DMS 273 (cell line): ENCODE measurements around the gene METTL6.
"Not testable (repeated sequence)": the region's sequence is repeated elsewhere in the genome, so short reads cannot be mapped to it uniquely, and the experiment has no call there.

ENCODE experiments used
- DNase-seq: peaks from one replicate; lab custom pipeline; 2025; ENCODE audit not compliant: unreplicated experiment; lab: John Stamatoyannopoulos, UW

The METTL6 gene

DNA sequence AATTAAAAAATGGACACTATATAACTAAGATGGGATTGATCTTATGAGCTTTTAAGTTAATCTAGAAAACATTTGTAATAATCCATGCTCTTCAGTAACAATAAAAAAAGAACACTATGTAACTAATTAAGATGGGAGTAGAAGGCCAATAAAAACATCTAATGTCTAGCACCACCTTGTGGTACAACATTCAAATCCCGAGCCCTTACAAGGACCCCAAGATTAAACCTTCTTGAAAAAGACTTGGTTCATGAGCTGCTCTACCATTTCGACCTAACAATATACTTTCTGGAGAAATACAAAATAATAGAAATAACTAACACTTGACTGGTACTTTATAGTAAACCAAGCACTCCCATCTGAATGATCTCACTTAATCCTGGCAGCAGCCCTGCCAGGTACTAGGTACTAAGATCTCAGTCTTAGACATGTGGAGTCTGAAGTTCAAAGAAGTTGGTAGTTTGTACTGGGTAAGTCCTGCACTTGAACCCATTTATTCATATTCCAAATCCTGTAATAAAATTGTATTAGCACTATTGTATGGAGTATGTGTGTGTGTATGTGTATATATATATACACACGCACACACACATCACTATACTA, 21.8 kb downstream of the METTL6 start:
- peak; percentile 70 for DNase-seq

DNA sequence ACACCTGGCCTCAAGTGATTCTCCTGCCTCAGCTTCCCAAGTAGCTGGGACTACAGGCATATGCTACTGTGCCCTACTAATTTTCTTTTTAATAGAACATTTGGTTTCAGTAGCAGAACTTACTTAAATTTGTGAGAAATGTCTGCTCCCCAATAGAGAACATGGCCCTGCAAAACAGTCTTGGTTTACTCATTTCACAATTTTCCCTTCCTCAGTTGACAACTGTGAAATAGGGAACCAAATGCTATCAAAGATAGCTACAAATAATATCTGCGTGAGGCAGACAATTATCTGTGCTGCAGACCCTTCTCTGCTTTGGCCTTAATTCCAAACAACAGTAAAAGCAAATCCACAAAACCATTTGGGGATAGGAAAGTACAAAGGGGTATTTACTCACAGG, 22.6 kb downstream of the METTL6 start:
- DNase-seq: no peak

DNA sequence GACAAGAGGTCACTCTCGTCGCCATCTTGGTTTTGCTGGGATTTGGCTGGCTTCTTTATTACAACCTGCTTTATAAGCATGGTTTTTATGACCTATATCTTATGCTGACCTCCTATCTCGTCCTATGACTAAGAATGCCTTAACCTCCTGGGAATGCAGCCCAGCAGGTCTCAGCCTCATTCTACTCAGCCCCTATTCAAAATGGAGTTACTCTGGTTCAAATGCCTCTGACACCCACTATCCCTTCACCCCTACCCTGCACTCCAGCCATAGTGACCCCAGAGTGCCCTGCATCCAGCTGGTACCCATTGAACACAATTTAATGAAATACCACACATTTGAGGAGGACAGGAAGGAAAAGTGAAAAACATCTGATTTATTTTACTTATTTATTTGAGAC, 23.4 kb downstream of the METTL6 start:
- DNase-seq: no peak

DNA sequence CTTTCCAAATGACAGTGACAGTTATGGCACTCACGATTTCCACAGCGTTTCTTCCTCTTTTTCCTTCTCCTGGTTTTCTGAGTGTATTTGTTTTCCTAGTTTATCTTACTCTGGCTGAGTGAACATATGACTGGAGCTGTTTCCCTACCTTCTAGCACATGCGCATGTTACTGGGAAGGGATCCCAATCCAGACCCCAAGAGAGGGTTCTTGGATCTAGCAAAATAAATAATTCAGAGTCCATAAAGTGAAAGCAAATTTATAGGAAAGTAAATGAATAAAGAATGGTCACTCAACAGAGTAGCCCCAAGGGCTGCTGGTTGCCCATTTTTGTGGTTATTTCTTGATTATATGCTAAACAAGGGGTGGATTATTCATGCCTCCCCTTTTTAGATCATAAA, 23.8 kb downstream of the METTL6 start:
- DNase-seq: no peak

DNA sequence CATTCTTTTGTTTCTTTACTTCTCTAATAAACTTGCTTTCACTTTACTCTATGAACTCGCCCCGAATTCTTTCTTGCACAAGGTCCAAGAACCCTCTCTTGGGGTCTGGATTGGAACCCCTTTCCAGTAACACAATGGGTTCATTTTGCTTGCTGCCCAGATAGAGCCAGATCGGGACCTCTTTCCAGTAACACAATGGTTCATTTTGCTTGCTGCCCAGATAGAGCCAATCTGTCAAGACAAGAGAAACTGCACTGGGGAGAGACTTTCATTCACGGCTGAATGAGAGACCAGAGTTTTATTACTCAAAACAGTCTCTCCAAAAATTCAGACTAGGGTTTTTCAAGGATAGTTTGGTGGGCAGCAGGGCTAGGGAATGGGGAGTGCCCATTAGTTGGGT, 25.4 kb downstream of the METTL6 start:
- no peak for DNase-seq

DNA sequence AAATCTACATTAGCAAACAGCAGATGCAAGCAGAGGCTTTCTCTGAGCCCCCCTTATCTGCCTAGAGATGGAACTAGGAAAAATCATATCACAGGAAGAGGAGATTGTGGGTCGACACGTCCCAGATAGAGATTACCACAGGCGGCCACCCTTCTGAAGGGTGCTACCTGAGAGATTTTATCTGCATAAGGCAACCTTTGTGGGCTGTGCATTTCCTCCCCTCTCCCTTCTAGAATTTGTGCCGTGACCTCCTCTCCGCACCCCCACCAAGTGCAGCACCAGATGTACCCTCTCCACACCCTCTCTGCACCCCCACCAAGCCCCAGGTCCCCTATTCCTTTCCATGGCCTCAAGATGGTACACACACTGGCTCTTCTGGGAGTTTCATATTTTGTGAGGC, 27.4 kb downstream of the METTL6 start:
- DNase-seq: no peak

DNA sequence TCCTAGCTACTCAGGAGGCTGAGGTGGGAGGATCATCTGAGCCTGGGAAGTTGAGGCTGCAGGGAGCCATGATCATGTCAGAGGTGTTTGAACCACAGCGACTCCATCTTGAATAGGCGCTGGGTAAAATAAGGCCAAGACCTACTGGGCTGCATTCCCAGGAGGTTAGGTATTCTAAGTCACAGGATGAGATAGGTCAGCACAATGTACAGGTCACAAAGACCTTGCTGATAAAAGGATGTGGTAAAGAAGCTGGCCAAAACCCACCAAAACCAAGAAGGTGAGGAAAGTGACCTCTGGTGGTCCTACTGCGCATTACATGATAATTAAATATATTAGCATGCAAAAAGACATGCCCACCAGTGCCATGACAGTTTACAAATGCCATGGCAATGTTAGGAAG, 28.6 kb downstream of the METTL6 start:
- DNase-seq: not testable (repeated sequence)

DNA sequence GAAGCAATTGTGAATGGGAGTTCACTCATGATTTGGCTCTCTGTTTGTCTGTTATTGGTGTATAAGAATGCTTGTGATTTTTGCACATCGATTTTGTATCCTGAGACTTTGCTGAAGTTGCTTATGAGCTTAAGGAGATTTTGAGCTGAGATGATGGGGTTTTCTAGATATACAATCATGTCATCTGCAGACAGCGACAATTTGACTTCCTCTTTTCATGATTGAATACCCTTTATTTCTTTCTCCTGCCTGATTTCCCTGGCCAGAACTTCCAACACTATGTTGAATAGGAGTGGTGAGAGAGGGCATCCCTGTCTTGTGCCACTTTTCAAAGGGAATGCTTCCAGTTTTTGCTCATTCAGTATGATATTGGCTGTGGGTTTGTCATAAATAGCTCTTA, 34.1 kb downstream of the METTL6 start:
- not testable (repeated sequence) for DNase-seq

DNA sequence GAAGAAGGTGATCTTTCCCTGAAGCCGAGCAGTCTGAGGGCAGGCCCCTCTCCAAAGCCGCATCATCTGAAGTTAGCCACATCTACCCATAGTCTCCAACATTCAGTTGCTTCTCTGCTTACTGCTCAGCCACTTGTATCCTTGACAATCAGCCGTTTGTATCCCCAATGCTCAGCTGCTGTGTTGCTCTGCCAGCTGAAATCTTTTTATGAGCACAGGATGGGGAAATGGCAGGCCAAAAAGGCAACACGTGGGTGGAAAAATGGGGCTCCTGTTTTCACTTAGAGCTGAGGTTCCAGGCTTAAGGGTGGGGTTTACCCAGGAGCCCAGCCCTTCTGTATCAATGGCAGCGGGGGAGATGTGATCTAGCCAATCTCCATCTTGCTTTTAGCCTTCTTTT, 36.3 kb downstream of the METTL6 start:
- no peak for DNase-seq

DNA sequence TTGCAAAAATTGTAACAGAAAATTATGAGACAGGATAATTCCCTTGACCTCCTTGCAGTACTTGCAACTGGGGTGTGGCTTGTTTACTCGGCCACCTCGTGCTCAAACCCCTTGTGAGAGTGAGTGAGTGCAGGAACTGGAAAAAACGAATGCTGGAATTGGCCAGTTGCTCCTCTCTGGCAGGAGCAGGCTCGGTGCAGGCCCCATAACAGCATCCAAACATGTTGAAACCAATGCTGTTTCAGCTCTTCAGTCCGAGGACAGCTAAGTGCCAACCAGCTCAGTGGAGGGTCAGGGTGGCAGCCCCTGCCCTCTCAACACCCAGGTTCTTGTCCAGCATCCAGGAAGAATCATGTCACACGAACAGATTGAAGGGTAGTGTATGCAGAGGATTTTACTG, 36.9 kb downstream of the METTL6 start:
- DNase-seq: no peak

DNA sequence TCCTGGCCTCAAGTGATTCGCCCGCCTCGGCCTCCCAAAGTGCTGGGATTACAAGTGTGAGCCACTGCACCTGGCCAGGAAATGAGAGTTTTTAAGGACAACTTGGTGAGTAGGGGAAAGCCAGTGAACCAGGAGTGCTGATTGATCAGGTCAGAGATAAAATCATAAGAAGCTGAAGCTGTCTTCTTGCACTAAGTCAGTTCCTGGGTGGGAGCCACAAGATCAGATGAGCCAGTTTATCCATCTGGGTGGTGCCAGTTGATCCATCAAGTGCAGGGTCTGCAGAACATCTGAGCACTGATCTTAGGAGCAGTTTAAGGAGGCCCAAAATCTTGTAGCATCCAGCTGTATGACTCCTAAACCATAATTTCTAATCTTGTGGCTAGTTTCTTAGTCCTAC, 39.0 kb downstream of the METTL6 start:
- DNase-seq: not testable (repeated sequence)

DNA sequence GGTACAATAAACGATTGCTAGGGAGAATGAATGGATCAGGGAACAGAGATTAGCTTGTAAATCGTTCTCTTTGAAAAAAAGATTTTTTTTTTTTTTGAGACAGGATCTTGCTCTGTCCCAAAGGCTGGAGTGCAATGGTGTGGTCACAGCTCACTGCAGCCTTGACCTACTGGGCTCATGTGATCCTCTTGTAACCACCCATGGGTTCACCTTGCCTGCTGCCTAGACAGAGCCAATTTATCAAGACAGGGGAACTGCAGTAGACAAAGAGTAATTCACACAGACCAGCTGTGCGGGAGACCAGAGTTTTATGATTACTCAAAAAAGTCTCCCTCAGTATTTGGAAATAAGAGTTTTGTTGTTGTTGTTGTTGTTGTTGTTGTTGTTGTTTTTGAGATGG, 39.6 kb downstream of the METTL6 start:
- no peak for DNase-seq

DNA sequence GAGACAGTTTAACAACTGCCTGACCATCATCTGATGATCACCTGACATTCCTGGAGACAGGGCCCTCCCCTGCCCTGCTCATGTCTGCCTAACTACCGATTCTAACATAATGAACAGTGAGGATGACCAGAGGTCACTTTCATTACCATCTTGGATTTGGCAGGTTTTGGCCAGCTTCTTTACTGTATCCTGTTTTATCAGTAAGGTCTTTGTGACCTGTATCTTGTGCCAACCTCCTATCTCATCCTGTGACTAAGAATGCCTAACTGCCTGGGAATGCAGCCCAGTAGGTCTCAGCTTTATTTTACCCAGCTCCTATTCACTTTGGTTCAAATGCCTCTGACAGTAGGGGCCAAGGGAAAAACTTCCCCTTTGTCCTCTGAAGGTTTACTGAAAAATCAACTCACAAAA, 40.2 kb downstream of the METTL6 start:
- no peak for DNase-seq

DNA sequence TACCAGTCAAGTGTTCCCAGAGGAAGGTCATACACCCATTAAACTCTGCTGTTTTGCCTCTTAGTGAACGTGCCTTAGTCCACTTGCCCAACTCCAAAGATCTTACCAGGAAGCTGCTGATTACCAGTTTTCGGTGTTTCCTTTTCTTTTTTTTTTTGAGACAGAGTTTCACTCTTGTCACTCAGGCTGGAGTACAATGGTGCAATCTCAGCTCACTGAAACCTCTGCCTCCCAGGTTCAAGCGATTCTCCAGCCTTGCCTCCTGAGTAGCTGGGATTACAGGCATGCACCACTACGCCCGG, 40.7 kb downstream of the METTL6 start:
- not testable (repeated sequence) for DNase-seq

DNA sequence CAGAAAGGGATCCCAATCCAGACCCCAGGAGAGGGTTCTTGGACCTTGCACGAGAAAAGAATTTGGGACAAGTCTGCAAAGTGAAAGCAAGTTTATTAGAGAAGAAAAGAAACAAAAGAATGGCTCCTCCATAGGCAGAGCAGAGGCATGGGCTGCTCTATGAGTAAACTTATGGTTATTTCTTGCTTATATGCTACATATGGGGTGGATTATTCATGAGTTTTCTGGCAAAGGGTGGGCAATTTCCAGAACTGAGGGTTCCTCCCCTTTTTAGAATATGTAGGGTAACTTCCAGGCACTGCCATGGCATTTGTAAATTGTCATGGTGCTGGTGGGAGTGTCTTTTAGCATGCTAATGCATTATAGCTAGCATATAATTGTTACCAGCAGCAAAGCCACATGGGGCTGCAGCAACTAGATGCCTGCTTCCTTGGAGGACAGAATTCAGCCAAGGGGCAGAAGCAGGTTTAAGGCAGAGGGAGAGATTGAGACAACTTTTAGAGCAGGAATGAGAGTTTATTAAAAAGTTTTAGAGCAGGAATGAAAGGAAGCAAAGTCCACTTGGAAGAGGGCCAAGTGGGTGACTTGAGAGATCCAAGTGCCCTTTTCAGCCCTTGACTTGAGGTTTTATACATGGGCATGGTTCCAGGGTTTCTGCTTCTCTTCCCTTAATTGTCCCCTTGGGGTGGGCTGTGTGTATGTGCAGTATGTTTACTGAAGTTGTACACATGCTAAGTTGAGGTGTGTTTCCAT, 41.3 kb downstream of the METTL6 start:
- DNase-seq: peak; percentile 16

DNA sequence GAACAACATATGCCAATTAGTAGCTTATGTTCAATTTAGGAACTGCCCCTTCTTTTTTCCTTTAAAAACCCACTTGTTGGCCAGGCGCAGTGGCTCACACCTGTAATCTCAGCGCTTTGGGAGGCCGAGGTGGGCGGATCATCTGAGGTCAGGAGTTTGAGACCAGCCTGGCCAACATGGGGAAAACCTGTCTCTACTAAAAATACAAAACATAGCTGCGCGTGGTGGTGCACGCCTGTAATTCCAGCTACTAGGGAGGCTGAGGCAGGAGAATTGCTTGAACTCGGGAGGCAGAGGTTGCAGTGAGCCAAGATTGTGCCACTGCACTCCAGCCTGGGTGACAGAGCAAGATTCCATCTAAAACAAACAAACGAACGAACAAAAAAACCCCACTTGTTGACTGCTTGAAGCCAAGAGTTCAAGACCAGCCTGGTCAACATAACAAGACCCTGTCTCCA, 42.1 kb downstream of the METTL6 start:
- not testable (repeated sequence) for DNase-seq

DNA sequence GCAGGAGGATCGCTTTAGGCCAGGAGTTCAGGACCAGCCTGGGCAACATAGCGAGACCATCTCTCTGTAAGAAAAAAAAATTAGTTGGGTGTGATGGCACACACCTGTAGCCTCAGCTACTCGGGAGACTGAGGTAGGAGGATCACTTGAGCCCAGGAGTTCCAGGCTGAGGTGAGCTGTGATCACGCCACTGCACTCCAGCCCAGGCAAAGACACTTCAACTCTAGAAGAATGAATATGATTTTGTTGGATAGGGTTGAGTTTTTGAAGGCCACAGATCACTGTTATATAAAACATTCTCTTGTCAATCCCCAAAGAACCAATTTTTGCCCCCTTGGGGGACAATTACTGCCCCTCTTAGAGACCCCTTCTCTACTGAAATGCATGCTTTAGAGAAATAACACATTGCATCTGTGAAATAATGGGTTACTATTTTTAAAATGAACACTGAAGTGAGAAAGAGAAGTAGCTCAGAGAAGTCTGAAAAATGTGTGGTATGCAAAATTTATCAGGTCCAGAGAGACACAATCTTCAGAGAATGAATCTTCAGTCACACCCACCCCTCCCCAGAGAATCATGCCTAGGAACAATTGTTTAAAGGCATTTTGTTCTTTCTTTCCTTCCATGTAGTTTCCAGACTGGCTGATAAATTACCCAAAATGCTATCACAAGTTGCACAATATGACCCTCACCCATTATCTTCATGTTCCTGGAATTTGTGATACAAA, 42.7 kb downstream of the METTL6 start:
- DNase-seq: no peak

DNA sequence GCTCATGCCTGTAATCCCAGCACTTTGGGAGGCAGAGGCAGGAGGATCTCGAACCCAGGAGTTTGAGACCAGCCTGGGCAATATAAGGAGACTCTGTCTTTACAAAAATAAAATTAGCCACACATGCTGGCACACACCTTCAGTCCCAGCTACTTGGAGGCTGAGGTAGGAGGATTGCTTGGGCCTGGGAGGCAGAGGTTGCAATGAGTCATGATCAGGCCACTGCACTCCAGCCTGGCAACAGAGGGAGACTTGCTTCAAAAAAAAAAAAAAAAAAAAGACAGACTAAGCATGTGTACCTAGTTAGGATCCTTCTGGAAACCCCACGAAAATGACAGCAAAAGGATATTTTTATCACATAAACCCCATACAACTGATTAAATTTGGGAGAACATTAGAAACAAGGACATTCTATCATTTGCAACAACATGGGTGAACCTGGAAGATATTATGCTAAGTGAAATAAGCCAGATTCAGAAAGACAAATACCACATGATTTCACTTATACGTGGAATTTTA, 44.9 kb downstream of the METTL6 start:
- no peak for DNase-seq

DNA sequence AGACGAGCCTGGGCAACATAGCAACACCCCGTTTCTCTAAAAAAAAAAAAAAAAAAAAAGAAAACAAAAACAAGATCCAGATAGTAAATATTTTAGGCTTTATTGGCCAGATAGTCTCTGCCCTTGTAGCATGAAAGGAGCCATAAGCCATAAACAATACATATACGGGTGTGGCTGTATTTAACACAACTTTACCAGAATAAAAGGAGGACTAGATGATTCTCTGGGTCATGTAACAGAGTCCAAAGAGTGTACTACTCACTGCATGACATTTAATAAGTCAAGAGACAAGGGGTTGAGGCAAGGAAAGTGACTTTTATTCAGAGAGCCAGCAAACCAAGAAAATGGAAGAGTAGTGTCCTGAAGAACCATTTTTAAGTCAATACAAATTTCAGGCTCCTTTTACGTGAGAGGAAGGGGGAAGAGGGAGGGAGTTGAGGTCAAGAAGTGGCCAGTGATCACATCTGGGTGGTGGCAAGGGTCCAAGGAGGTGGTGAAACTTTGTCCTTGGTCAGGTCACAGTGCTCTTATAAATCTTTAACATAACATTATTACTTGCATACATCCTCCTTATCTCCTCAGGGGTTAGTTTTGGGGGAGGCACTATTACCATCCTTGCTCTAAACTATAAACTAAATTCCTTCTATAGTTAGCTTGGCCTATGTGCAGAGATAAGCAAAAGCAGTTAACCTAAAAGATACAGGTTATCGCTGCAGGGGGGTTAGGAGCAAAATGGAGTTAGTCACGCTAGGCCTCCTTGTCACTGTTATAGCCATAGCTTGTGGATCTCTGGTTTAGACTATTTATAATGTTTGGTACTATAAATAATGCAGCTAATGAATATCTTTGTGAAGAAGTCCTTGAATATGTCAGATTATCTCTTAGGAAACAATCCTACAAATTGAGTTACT, 46.1 kb downstream of the METTL6 start:
- DNase-seq: no peak

DNA sequence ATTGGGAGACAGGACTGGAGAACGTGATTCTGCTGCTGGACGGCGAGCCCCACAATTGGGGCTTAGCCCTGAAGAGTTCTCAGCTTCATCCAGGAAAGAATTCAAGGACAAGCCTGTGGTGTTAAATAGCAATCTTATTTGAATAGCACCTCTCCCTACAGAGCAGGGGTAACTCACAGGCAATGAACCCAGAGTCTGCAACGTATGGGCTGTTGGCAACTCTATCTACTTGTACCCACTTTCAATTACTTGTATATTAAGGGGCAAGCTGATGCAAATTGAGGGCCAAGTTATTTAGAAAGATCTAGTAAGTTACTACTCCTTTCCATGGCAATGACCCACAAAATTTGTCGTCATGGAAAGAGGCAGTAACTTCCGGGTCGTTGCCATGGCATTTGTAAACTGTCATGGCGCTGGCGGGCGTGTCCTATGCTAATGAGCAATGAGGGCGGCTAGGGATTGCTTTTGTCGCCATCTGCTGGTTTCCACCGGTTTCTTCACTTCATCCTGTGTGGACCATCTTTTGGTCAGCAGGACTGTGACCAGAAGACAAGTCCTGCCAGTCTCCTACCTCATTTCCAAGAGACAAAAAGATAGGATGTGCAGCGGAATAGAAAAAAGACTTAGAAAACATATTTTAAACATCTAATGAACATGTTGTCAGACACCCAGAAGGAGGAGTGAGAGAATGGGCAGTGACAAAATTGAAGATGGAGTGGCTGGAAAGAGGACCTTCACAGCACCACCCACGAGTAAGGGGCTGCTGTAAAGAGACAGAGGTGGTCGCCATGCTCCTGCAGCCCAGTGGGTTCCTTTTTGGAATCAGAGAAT, 49.2 kb downstream of the METTL6 start:
- DNase-seq: peak; percentile 94
